GM12874 (cell line): ENCODE results near the gene COL19A1.

ENCODE experiments used
- TF ChIP-seq, protein P1 (sequence below): IDR thresholded peaks from 2 replicates; pipeline ENCODE4 v1.5.1; 2011; ENCODE audit warnings: low read depth, mild to moderate bottlenecking, control low read depth, low read length, moderate library complexity; ENCODE audit not compliant: insufficient read depth

Gene COL19A1

DNA sequence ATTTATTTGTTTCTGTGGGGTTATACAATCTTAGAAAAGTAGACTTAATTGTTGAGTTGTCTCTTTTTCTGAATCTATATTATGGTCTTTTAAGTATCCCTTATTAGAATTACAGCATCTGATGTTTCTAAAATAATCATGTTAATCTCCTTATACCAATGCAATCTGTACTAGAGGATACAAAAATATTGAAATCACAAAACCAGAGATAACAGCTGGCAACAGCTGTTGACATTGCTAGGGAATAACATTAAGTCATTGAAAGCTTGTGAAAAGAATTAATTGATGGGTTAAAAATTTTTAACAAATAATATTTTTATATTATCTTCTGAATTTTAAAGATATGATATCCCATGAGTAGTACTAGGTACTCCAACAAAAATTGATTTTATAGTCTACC, 162.6 kb downstream of the COL19A1 start:
- TF ChIP-seq, protein P1, sequence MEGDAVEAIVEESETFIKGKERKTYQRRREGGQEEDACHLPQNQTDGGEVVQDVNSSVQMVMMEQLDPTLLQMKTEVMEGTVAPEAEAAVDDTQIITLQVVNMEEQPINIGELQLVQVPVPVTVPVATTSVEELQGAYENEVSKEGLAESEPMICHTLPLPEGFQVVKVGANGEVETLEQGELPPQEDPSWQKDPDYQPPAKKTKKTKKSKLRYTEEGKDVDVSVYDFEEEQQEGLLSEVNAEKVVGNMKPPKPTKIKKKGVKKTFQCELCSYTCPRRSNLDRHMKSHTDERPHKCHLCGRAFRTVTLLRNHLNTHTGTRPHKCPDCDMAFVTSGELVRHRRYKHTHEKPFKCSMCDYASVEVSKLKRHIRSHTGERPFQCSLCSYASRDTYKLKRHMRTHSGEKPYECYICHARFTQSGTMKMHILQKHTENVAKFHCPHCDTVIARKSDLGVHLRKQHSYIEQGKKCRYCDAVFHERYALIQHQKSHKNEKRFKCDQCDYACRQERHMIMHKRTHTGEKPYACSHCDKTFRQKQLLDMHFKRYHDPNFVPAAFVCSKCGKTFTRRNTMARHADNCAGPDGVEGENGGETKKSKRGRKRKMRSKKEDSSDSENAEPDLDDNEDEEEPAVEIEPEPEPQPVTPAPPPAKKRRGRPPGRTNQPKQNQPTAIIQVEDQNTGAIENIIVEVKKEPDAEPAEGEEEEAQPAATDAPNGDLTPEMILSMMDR = no peak

DNA sequence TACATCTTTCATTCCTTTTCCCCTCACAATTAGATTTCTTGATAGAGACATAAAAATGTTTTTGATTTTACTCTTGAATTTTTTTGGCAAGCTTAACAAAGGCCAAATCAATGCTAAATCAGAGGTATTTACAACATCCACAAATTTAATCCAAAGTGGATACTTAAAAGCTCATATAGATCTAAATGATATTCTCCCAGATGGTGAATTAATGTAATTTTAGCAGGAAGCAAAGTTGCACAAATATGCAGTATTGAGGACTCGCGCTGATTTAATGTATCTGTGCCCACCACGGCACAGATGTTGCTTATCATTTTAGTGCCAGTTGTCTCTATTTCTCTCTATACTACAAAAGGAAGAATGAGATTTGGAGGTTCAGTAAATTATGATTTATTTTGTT, 167.4 kb downstream of the COL19A1 start:
- TF ChIP-seq, protein P1 = no peak

DNA sequence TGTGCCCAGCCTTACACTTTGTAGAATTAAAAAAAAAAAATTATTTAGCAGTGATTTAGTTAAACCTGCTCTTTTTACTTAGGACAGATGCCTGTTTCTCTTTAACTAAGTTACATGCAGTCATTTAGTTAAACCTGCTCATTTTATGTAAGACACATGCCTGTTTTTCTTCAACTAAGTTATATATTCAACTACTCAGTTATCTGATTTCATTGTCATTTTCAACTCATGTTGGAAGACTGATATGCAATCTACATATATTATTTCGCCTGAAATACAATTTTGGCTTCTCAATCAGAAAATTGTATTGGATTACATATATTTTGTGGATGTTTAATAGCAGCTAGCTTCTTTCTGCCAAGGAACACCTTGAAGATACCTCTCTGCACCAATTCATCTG, 171.1 kb downstream of the COL19A1 start:
- TF ChIP-seq, protein P1 = no peak

DNA sequence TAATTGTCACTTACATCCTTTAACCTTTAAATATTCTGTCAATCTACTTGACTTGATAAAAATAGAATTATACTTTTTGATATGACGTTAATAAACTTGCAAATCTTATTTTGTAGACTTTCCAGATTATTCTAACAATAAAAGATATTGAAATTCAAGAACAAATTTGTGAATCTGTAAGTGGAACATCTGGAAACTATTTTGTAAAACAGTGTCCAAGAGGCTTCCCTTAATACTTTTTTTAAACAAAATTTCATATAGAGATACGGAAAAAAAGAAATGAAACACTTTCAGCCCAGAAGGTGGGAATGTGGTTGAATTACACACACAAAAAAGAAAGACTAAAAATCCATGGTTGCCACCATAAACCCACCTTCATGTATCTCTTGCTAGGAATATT, 174.4 kb downstream of the COL19A1 start:
- TF ChIP-seq, protein P1 = no peak

DNA sequence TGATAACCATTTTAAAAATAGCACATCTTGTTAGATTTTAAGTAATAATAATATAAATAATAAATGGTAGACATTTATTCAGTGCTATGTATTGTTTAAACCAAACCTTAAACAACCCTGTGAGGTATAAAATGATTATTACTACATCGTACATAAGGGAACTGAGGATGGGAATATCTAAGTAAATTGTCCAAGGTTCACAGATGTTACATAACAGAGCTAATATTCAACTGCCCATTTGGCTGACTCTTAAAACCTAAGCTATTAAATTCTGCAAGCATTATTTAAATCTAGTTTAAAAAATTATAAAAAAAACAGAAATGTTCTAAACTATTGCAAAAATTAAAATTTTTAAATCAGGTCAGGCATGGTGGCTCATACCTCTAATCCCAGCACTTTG, 175.1 kb downstream of the COL19A1 start:
- TF ChIP-seq, protein P1 = no peak

DNA sequence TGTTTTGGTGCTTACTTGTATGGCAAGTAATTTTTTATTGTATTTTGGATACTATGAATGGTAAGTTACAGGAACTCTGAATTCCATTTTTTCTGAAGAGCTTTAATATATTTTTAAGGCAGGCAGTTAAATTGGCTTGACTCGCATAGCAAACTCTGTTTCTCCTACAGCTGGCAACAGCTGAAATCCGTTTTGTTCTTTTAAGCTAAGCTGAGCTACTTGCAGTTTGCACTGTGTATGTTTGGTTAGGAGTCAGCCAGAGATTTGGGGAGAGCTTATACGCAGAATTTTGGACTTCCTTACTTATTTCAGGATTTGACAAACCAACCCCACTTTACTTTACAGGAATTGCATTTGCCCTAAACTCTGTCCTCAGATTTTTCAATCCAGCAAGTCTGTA, 179.1 kb downstream of the COL19A1 start:
- TF ChIP-seq, protein P1 = no peak

DNA sequence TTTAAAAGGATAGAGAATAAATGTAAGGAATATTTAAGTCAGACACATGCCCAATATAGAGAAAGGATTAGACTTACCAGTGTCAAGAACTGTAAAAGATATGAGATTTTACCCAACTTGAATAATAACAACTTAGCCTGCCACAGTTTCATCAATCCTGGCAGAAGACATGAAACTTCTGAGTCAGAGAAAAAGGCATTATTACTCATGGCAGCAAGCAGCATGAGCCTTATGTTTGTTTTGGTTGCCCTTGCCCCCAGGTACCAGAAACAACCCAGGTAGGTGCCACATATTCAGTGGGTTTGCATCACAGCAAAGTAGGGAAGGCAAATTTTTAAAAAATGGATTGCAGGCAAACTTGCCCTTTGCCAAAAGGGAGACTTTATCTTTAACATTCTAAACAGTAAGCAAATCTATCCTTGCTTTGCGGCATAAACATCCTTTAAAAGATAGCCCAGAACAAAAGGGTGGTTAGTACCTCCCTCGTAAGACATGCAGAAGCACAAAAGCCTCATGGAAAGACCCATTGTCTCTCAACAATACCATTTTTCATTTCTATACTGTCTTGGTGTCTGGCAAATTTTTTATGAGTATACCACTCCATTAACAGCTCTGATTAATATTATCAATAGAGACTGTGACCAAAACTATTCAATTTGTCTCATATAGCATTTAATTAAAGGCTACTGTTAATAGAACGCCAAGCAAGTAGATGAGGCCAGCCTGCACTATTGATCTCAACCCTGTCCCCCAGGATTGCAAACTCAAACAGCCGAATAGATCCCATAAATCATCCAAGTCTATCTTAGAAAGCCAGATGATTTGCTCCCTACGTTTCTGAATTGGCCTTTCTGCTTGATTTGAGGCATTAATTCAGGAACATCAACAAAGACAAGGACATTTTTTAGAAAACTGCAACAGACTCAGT, 185.1 kb downstream of the COL19A1 start:
- TF ChIP-seq, protein P1 = no peak
